ENCODE results near the gene REM2.

GRCh38 chr14:22885975-22886374 is 3.0 kb downstream of the REM2 start:
- TF ChIP-seq CTCF (conservative IDR thresholded peaks at IDR 0.05 in 1 of 2, IDR thresholded peaks at IDR 0.05 in 1 of 2; ENCODE audit: extremely low read depth in 1 of 2, insufficient read depth in 1 of 2, low read depth in 1 of 2, low read length in 2 of 2) (no peak), EZH2 (IDR thresholded peaks at IDR 0.05; ENCODE audit: borderline replicate concordance, low read length) (no peak)

All from mammary epithelial cell (primary cell).